ENCODE data around the gene SMAD6.

DNA sequence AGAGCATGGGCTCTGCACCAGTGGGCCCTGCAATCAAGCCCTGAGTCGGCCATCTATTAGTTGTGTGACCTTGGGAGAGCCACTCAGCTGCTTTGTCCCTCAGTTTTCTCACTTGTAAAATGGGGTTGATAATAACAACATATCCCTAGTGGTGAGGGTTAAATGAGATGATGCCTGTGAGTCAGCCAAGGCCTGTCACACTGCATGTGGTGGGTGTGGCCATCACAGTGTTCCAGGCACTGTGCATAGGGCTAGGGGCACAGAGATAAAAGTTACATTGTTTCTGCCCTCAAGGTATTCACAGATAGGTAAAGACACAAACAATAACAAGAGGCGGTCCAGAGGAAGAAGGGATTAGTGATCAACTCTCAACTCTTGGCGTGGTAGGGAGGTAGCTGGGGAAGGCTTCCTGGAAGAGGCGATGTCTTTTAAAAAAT, 19.5 kb downstream of the SMAD6 start:
- TF ChIP-seq, protein P1, sequence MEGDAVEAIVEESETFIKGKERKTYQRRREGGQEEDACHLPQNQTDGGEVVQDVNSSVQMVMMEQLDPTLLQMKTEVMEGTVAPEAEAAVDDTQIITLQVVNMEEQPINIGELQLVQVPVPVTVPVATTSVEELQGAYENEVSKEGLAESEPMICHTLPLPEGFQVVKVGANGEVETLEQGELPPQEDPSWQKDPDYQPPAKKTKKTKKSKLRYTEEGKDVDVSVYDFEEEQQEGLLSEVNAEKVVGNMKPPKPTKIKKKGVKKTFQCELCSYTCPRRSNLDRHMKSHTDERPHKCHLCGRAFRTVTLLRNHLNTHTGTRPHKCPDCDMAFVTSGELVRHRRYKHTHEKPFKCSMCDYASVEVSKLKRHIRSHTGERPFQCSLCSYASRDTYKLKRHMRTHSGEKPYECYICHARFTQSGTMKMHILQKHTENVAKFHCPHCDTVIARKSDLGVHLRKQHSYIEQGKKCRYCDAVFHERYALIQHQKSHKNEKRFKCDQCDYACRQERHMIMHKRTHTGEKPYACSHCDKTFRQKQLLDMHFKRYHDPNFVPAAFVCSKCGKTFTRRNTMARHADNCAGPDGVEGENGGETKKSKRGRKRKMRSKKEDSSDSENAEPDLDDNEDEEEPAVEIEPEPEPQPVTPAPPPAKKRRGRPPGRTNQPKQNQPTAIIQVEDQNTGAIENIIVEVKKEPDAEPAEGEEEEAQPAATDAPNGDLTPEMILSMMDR (IDR thresholded peaks at IDR 0.05) = no peak
- TF ChIP-seq EP300 (IDR thresholded peaks at IDR 0.05) = no peak
